ENCODE data around the gene LRRC49. TPM values are rescaled to one million over a fixed set of nuclear protein-coding genes. Genes with fewer than 3 reads are reported as not detected.

LRRC49 gene
- polyA plus RNA-seq, 2 of the 4 experiments (the other 2 are of a cell fraction) = 10.0 to 14.3 TPM

DNA sequence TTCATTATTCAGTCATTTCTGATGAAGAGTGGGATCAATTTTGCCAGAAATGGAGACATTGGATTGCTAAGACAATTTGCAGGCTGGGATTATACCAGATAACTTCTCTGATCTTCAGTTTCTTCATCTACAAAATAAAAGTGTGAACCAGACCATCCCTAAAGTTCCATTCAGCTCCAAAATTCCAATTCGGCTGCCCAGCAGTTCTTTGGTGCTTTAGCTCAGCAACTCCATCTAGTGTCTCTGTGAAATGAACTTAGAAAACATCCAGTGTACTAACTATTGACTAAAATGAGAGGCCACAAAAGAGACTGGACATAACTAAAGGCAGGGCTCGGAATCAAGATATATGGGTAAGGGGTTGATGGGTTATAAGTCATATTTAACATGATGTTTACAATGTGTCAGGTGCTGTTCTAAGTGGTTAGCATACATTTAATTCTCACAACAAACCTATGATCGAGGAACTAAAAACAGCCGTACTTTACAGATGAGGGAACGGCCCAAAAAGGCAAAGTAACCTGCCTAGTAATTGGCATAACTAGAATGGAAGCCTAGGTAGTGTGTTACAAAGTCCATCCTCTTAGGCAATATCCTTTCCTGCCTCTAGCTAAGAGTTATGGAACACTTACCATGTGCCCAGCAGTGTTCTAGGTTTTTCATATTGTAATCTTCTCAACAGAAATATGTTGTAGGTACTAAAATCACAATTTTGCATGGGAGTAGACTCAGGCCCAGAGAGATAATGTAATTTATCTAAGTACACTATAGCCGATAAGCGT lies 17.4 kb upstream of the LRRC49 start:
- FAIRE-seq (peak; percentile 99), DNase-seq (ENCODE audit: low read depth in 1 of 2, low spot score in 1 of 2) (peak in 1 of 2 experiments; percentile 42), ATAC-seq (peak; percentile 83 to 88; a peak in 4 of 6 replicates)
- Histone ChIP-seq H3K4me2 (0 out of 3 replicates have a peak overlapping the region, but pooled peaks have one; percentile 6), H3K27ac (peak overlapping the region in 1 of 2 experiments; percentile 15; a peak in 3 of 6 replicates), H3K4me1 (peaks cover 7% of the 10 kb centered on the region; the same call in 2 of the 3 replicates), H3K9me3 (peaks cover 7% of the 10 kb centered on the region; the same call in 2 of the 3 replicates), H3K4me3 (no peak overlapping the region)
- CTCF ChIA-PET = interaction anchor here (0.6 to 9.1 kb wide), 55 partner anchors 10 to 1837 kb away, joined by 3 to 331 read pairs (median 4); partner anchors contain the start of genes LARP6, LRRC49 and THAP10
- POLR2A ChIA-PET = interaction anchor here (0.6 to 2.3 kb wide), 6 partner anchors 12 to 112 kb away, joined by 3 to 17 read pairs (median 6); partner anchors contain the start of genes LARP6 and UACA
- TF ChIP-seq, protein P1, sequence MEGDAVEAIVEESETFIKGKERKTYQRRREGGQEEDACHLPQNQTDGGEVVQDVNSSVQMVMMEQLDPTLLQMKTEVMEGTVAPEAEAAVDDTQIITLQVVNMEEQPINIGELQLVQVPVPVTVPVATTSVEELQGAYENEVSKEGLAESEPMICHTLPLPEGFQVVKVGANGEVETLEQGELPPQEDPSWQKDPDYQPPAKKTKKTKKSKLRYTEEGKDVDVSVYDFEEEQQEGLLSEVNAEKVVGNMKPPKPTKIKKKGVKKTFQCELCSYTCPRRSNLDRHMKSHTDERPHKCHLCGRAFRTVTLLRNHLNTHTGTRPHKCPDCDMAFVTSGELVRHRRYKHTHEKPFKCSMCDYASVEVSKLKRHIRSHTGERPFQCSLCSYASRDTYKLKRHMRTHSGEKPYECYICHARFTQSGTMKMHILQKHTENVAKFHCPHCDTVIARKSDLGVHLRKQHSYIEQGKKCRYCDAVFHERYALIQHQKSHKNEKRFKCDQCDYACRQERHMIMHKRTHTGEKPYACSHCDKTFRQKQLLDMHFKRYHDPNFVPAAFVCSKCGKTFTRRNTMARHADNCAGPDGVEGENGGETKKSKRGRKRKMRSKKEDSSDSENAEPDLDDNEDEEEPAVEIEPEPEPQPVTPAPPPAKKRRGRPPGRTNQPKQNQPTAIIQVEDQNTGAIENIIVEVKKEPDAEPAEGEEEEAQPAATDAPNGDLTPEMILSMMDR (IDR thresholded peaks at IDR 0.05) = peak; percentile 97
- no peak for TF ChIP-seq PHF8 (IDR thresholded peaks at IDR 0.05; ENCODE audit: borderline replicate concordance, low read depth)
- TF ChIP-seq, protein P2, sequence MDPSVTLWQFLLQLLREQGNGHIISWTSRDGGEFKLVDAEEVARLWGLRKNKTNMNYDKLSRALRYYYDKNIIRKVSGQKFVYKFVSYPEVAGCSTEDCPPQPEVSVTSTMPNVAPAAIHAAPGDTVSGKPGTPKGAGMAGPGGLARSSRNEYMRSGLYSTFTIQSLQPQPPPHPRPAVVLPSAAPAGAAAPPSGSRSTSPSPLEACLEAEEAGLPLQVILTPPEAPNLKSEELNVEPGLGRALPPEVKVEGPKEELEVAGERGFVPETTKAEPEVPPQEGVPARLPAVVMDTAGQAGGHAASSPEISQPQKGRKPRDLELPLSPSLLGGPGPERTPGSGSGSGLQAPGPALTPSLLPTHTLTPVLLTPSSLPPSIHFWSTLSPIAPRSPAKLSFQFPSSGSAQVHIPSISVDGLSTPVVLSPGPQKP (IDR thresholded peaks at IDR 0.05; ENCODE audit: low read depth, low read length) = no peak
- no peak for TF ChIP-seq NR3C1 (IDR thresholded peaks at IDR 0.05)
- TF ChIP-seq RAD21 (conservative IDR thresholded peaks at IDR 0.05 in 1 of 2, IDR thresholded peaks at IDR 0.05 in 1 of 2) = peak; percentile 95
- TF ChIP-seq ESRRA (IDR thresholded peaks at IDR 0.05; ENCODE audit: borderline replicate concordance, low read length) = no peak
- TF ChIP-seq, protein P3, sequence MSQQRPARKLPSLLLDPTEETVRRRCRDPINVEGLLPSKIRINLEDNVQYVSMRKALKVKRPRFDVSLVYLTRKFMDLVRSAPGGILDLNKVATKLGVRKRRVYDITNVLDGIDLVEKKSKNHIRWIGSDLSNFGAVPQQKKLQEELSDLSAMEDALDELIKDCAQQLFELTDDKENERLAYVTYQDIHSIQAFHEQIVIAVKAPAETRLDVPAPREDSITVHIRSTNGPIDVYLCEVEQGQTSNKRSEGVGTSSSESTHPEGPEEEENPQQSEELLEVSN (IDR thresholded peaks at IDR 0.05; ENCODE audit: borderline replicate concordance, low read depth) = no peak
- no peak for TF ChIP-seq FOXS1 (CRISPR knock-in tag; IDR thresholded peaks at IDR 0.05)
- TF ChIP-seq BHLHE40 (IDR thresholded peaks at IDR 0.05; ENCODE audit: low read depth, low read length) = no peak
- TF ChIP-seq JUNB (IDR thresholded peaks at IDR 0.05) = no peak
- TF ChIP-seq MAZ (IDR thresholded peaks at IDR 0.05; ENCODE audit: borderline replicate concordance, low read depth, low read length) = no peak
- no peak for TF ChIP-seq HDAC2 (IDR thresholded peaks at IDR 0.05)
- no peak for TF ChIP-seq NFE2L2 (conservative IDR thresholded peaks at IDR 0.05; ENCODE audit: low read length)
- no peak for TF ChIP-seq CBX8 (IDR thresholded peaks at IDR 0.05)
- TF ChIP-seq SMC3 (IDR thresholded peaks at IDR 0.05) = peak; percentile 98
- no peak for TF ChIP-seq NPAS2 (CRISPR knock-in tag; IDR thresholded peaks at IDR 0.05; ENCODE audit: borderline replicate concordance)
- TF ChIP-seq FOSL2 (IDR thresholded peaks at IDR 0.05) = no peak
- no peak for TF ChIP-seq FOSL2 (CRISPR knock-in tag; IDR thresholded peaks at IDR 0.05)
- 68% methylated on average over 7 of the region's 7 CpGs for whole genome bisulfite sequencing (ENCODE audit: missing lambda C conversion rate)

DNA sequence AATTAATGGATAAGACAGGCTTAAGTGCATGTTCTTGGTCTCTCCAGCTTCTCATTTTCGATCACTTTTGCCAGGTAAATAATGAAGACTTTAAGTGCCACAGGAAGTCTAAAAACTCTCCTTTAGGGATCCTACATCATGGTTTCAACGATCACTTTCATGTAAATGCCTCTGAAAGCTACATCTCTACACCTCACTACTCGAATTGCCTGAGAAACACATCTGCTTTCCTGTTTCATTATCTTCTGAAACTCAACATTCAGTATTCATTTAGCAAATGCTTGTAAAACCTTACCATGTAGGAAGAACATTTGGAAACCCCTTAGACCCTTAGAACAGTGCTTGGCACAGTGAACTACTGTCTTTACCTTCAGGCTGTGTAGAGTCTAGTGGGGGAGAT lies 16.6 kb upstream of the LRRC49 start:
- no peak overlapping the region for H3K4me2 ChIP-seq
- H3K4me1 ChIP-seq = peaks cover 5% of the 10 kb centered on the region; the same call in 2 of the 3 replicates
- POLR2A ChIA-PET = no interaction called here
- H3K4me3 ChIP-seq = no peak overlapping the region
- no peak for TF ChIP-seq CHD2 (IDR thresholded peaks at IDR 0.05; ENCODE audit: low read length, partially characterized antibody)
- TF ChIP-seq, protein P4, sequence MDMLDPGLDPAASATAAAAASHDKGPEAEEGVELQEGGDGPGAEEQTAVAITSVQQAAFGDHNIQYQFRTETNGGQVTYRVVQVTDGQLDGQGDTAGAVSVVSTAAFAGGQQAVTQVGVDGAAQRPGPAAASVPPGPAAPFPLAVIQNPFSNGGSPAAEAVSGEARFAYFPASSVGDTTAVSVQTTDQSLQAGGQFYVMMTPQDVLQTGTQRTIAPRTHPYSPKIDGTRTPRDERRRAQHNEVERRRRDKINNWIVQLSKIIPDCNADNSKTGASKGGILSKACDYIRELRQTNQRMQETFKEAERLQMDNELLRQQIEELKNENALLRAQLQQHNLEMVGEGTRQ (IDR thresholded peaks at IDR 0.05) = no peak
- TF ChIP-seq CEBPB (IDR thresholded peaks at IDR 0.05) = no peak
- no peak for TF ChIP-seq ZC3H11A (IDR thresholded peaks at IDR 0.05)
- TF ChIP-seq EHF (CRISPR knock-in tag; IDR thresholded peaks at IDR 0.05) = no peak
- no peak for TF ChIP-seq NR3C1 (IDR thresholded peaks at IDR 0.05)
- TF ChIP-seq RCOR1 (IDR thresholded peaks at IDR 0.05; ENCODE audit: low read depth, low read length) = no peak
- TF ChIP-seq GATA3 (IDR thresholded peaks at IDR 0.05; ENCODE audit: borderline replicate concordance) = no peak
- no peak for TF ChIP-seq HOXA7 (CRISPR knock-in tag; IDR thresholded peaks at IDR 0.05)
- H3K27ac ChIP-seq = no peak overlapping the region
- H3K9me3 ChIP-seq = peaks cover 7% of the 10 kb centered on the region; the same call in 2 of the 3 replicates
- WGBS (ENCODE audit: missing lambda C conversion rate) = 28% methylated on average over 3 of the region's 3 CpGs
- ATAC-seq (no peak), FAIRE-seq (peak; percentile 92), DNase-seq (ENCODE audit: low read depth in 1 of 2, low spot score in 1 of 2) (no peak)
- CTCF ChIA-PET = interaction anchor here (1.0 to 9.1 kb wide), 14 partner anchors 9 to 1399 kb away, joined by 3 to 331 read pairs (median 17); partner anchors contain the start of genes LARP6, LRRC49 and THAP10

All from A549 (cell line).